GM18526 (cell line): ENCODE data around the gene MAP1LC3B2.

Experiments
- POLR2A ChIP-seq: IDR thresholded peaks from 3 replicates; pipeline ENCODE4 v1.6.1; 2011; ENCODE audit not compliant: insufficient read length; ENCODE audit errors: extremely low read depth

MAP1LC3B2 gene

DNA sequence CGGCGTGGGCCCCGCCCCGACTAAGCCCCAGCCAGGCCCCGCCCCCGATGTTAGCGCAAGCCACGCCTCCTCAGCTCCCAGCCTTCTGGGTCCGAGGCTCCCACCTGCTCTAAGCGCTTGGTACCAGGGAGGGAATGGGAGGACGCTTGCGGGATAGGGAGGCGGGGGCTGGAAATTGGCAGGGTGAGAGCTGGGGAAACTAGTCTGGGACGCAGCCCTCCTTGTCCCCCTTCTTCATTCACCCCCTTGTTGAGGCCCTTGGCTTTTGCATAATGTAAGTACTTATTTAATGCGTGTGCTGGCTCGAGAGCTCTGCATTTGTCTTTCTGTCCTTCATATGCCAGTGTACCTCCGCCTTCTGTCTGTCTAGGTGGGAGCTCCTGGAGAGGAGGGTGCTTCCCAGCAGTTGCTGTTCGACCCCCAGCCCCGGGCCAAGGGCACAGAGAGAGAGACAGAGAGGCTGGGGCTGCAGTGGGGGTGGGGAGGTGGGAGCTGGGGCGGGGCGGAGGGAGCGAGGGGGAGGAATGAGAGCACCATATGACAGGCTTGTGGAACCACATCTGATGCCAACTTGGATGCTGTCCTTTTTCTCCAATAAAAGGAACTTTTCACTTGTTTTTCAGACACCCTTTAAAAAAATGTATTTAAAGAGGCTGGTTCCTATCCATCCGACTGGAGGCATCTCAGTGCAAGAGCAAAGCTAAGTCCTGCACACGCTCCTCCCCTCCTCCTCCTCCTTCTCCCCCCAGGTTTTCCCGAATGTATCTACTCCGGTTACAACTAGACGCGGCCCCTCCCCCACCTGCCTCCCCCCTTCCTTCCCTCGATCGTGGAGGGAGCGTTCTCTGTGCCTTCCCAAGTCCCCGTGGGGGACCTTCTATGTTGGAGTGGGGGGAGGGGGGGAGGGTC is 25.6 kb upstream of the MAP1LC3B2 start:
- TF ChIP-seq POLR2A = peak; percentile 29

DNA sequence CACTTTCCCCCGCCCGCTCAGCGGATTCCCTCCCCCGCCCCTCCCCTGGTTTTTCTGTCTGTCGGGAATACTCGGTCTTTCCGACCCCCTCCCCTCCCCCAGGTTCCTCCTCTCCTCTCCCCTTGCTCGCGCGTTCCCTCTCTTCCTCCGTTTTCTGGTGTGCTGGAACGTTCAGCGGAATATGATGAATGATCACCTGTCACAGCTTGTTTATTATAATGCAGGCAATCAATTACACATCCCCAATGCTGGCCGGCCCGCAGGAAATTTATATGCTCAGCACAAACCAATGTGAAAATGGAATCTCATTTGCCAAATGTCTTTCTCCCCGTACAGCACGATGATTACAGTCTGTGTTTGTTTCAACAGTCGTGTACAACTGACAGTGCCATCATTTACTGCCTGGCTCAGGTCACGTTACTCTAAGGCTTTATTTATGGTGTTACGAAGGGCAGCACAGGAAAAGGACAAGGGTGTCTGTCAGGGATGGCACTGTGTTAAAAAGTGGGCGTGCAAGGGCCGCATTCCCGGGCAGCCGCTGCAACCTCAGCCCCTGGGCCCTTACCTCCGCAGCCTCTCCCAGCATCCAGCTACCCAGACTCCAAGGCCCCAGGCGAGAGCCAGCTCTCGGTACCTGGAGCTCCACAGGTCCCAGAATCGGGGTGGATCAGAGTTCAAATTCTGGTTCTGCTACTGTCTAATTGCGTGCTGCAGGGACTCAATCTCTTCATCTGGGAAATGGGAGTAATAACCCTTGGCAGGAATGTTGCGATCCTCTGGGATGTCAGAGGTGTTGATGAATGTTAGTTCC is 24.7 kb upstream of the MAP1LC3B2 start:
- TF ChIP-seq POLR2A = no peak

DNA sequence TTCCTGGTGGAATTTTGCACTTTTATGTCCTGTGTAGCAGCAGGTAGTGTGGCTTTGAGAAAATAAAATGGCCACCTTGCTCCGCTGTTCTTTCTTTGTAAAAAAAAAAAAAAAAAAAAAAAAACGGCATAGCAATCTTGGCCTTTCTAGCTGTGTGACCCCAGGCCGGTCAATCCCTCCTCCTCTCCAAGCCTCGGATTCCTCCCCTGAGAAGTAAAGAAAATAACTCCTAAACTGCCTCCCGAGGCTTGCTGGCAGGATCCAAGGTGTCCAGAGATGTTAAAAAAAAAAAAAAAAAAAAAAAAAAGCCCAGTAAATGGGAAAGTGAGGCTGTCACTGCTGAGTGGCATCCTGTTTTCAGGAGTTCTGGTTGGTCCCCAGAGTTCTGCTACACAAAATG is 23.9 kb upstream of the MAP1LC3B2 start:
- TF ChIP-seq POLR2A = no peak

DNA sequence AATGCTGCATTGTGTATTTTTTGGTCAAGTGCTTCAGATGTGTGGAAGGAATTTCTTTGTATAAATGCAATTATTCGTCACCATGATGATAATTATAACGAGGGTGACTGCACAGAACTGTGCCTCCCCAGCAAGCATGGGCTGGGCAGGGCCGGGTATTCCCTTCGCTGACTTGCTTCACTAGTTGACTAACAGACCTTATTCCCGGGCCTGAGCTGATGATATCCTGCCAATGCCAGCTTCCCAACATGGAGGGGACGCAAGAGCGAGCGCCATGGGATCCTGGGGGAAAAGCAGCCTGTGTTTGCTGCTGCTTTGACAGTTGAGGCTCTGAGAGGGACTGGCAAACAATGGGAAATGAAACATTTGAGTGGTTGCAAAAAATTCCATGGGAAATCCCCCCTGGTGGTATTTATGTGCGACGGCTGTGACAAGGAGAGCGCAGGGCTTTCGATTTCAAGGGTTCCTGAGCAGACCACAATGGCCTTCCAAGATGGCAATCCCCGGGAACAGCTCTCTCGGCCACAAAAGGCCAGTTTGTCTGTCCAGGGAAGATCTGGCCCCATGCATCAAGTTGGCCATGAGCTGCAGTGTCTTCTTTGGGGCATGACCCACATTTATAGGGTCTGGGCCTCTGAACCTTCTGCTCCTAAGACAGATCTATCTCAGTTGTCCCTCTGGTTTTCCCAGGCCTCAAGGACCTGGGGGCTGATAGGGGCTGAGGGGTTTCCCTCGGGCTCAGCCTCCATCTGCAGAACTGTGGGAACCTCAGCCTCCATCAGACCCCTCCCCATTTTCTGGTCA is 21.9 kb upstream of the MAP1LC3B2 start:
- no peak for TF ChIP-seq POLR2A

DNA sequence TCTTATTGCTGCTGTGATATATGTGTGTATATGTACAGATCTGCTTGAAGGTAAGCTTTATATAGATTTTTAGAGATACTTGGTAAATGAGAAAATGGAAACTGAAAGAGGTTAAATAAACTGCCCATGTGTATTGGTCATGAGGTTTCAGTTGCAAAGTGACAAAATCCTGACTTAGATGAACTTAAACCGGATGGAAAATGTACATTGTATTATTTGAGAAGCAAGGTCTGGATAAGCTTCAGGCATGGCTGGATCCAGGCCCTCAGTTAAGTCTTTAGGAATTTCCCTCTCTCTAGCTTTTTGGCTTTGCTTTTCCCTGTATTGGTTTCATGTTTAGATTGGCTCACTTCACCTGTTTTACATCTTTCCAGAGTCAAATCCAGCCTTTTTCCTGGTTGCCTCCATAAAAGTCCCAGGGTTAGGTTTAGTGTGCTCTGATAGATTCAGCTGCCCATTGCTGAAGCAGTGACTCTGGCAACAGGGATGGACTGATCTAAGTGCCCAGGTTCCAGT is 21.0 kb upstream of the MAP1LC3B2 start:
- no peak for TF ChIP-seq POLR2A

DNA sequence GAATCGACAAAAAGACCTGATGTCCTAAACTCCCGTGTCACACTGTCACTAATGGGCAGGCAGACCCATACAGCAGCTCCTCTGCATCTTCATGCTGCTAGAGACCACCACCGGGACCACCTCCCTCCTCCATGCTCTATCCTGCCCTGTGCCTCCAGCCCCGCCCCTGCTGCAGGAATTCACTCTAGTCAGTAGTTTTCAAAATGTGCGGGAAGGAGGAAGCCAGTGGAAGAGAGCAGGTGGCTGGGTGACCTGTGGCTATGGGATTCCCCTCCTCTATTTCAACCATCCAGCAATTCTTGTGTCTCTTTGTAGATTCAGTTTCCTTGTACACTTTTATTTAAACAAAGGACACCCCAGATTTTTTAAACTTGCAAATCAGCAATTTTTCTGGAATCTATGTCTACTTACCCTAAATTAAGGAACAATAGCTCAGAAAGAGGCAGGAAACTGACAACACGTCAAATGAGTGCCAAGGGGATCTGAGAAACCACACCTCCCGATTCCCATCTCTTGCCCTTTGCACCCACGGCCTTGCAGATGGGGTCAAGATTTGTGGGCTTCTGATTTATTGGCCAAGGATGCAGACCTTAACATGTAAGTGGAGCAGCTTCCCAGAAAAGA is 20.4 kb upstream of the MAP1LC3B2 start:
- no peak for TF ChIP-seq POLR2A

DNA sequence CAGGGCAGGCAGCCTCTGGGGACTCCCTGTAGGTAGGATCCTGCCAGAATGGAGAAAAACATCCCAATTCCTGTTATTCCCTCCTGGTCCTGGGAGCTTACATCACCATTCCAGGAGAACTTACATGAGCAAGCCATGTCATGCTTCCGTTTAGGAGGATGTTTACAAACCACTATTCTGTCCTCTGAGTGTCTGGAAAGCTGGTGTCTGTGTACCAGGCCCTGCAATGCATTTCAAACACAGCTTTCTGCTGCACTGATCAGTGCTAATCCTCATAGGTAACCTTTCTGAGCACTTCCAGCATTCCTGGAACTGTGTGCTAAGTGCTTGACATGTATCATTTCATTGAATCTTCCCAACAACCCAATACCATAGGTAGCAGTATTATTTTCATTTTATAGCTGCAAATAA is 19.8 kb upstream of the MAP1LC3B2 start:
- no peak for TF ChIP-seq POLR2A

DNA sequence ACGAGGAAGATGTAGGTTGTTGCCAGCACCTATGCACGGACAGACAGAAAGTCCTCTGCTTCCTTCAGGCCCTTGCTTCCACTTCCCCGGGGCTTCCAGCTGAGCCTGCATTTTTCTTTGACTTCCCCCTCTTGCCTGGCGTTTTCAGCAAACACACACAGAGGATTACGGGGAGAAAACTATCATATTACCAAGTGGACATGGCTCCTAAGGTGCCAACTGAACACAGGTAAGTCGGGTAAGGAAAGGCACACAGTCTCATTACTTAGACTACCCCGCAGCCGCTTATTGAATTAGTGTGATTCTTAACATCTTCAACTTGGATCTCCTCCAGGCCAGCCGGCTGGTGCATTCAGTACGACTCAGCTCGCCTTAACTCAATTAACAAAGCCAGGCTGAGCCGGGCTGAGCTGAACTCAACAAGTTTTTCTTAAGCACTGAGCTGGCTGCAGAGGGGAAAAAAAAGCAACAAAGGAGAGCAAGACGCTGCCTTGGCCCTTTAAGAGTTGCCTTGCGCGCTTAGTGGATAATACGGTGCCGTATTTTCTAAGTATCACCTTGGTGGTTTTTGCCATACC is 19.2 kb upstream of the MAP1LC3B2 start:
- TF ChIP-seq POLR2A = no peak

DNA sequence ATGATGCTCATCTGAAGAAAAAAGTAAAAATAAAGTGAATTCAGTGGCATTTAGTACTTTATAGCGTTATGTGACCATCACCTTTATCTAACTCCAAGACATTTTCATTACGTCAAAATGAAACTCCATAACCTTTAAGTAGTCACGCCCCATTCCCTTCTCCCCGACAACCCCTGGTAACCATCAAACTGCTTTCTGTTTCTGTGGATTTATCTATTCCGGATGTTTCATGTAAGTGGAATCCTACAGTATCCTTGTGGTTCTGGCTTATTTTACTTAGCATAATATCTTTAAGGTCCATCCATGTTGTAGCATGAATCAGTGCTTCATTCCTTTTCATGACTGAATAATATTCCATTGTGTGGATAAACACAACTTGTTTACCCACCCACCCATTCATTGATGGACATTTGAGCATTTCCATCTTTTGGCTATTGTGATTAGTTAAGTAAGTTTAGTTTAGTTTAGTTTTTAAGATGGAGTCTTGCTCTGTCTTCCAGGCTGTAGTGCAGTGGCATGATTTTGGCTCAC is 18.5 kb upstream of the MAP1LC3B2 start:
- no peak for TF ChIP-seq POLR2A

DNA sequence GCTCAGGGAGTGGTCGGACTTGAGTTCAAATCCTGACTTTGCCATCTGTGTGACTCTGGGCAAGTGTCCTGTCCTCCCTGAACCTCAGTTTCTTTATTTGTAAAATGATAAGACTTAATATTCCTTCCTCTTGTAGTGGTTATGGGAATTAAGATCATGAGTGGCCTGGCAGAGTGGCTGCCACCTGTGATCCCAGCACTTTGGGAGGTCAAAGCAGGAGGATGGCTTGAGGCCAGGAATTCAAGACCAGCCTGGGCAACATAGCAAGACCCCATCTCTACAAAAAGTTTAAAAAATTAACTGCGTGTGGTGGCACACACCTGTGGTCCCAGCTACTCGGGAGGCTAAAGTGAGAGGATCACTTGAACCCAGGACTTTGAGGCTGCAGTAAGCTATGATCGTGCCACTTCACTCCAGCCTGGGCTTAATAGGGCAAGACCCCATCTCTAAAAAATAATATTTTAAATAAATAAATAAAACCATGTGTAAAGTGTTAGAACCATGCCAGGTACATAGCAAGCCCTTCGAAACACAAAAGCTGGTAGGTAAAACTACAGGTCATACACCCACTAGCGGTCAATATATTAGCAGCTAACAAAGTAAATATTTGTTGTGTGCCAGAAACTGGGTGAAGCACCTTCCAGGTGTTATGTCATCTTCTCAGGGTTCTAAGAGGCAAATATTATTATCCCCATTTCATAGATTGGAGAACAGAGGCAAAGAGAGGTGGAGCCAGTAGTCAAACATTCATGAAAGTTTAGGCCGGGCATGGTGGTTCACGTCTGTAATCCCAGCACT is 17.4 kb upstream of the MAP1LC3B2 start:
- TF ChIP-seq POLR2A = no peak

DNA sequence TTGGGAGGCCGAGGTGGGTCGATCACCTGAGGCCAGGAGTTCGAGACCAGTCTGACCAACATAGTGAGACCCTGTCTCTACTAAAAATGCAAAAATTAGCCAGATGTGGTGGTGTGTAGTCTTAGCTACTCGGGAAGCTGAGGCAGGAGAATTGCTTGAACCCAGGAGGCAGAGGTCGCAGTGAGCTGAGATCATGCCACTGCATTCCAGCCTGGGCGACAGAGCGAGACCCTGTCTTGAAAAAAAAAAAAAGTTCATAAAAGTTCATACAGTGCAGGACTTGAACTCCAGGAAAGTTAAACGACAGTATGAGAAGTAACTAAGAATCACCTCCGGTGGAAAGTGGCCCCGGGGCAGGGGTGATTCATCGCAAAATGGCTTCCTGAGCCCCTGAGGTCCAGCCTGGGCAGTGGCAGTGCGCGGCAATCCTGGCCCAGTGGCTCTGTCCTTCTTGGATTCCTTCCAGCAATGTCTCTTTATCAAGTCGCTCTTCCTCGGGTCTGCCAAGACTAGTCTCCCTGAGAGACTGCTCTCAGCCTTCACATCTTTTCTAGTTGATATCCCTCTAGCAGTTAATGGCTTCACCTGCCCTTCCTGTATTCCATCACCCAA is 16.7 kb upstream of the MAP1LC3B2 start:
- TF ChIP-seq POLR2A = no peak

DNA sequence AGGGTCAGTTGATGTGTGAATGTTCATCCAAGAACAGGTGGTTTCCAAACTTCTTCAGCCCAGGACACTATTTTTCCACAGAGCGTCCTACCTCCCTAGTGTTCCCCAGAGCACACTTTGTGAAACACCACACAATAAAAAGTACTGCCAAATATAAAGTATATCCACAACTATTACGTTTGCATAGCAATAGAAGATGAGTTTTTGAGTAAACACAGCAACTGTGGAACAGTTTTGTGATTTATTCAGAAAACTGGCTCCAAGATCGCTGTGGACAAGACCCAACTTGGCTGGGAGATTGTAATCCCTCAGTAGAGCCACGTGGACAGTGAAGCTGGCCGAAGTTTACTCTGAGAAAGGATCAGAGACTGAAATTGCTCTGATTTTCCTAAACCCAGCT is 14.5 kb upstream of the MAP1LC3B2 start:
- no peak for TF ChIP-seq POLR2A

DNA sequence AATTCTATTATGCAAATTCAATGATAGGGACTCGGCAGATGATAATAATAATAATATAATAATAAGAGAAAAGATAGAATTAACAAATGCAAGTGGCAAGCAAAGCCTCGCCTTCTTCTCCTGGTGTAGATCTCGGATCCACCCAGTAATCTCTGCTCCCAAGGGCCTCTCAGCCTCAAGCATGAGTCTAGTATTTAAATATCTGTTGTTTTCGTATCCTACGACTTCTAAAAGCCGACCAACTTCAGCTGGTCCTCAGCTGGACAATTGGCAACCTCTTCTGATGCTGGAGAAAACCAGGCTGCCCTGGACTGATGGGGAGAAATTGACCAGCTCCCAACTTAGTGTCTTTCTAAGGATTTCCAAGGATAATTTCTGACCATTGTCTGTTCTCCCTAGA is 14.0 kb upstream of the MAP1LC3B2 start:
- no peak for TF ChIP-seq POLR2A
